K562 (cell line): ENCODE data around the gene FAM161A. TPM values are rescaled to one million over a fixed set of nuclear protein-coding genes. Genes with fewer than 3 reads are reported as not detected.

ENCODE experiments used
- NCOR1 ChIP-seq: fragments of 450-650 bp; IDR thresholded peaks from 2 replicates; pipeline ENCODE4 v1.6.1; 2016; ENCODE audit warnings: mild to moderate bottlenecking, moderate library complexity
- REST ChIP-seq, 2 experiments: fragments of 450-650 bp; formaldehyde crosslinking in 1 of 2; IDR thresholded peaks; 2 replicates each; pipeline versions ENCODE4 v1.4.0 to v1.6.1; 2014 to 2020; ENCODE audit warnings: mild to moderate bottlenecking in 2 of 2, borderline replicate concordance in 1 of 2, low read depth in 1 of 2
- polyA plus RNA-seq, 8 experiments: library from polyadenylated mRNA; depleted of rRNA in 4 of 8; stranded (reverse) in 5 of 8; unstranded in 3 of 8; fragments of >200 nt; fragmentation: Nextera tagmentation in 2 of 8; fragmentation: Illumina TruSeq in 1 of 8; extraction: Ambion mirVana in 2 of 8; extraction: Trizol in 1 of 8; gene quantifications; 2 replicates each; pipeline versions ENCODE4 v1.2.1 to v1.2.3, GENCODE V29; 2011 to 2014; ENCODE audit warnings: inconsistent platforms in 1 of 8, missing spikeins in 1 of 8
- total RNA-seq, 7 experiments: library from RNA; depleted of rRNA in 6 of 7; stranded (reverse); fragments of >200 nt in 6 of 7; fragmentation: Illumina TruSeq in 2 of 7; extraction: Trizol in 2 of 7; gene quantifications; 2 replicates each; pipeline versions ENCODE4 v1.2.1 to v1.2.3, GENCODE V29; 2011 to 2021; ENCODE audit warnings: low replicate concordance in 1 of 7

Gene FAM161A
- total and polyA plus RNA-seq, 9 of the 15 experiments (the other 6 are each of a cell fraction or from before 2014, with no cell fraction given): 0.27 to 1.4 (median 0.80) TPM

- TF ChIP-seq REST (IDR thresholded peaks at IDR 0.05; ENCODE audit: borderline replicate concordance) (no peak), REST (CRISPR knock-in tag; IDR thresholded peaks at IDR 0.05; ENCODE audit: low read depth) (no peak), NCOR1 (no peak)
Measured at GRCh38 chr2:61853847-61854563, at the start of gene FAM161A (continued).
